Right ventricle myocardium superior (tissue), 1 donor: Measurements from ENCODE around the gene NEK6. TPM values are rescaled to one million over a fixed set of nuclear protein-coding genes. Genes with fewer than 3 reads are reported as not detected.

Experiments used
- ATAC-seq: fragments of 200-7000 bp; cut with Tn5 transposase; one replicate; pipeline ENCODE4 v1.9.1; 2020; ENCODE audit warnings: mild to moderate bottlenecking; ENCODE audit not compliant: poor library complexity
- DNase-seq: peaks from one replicate; pipeline ENCODE4 v3.0.0-alpha.2; 2020
- intact Hi-C: fragments of 100-400 bp; cut with DNase I; formaldehyde crosslinking; loops from one replicate; pipeline ENCODE4 v1.11.2; 2022
- total RNA-seq: library from RNA; stranded (reverse); fragmentation: NEBNext Ultra II Directional; extraction: Animal tissue kit (Norgen Biotek cat#: 25700); gene quantifications from one replicate; pipeline ENCODE4 v1.2.1, GENCODE V29; 2021
- donor health status: DM: no; HTN: yes; CAD: no; lungs with severe emphysema.

NEK6 gene
- total RNA-seq, 1 donor from 2014 or later = 10.3 TPM

DNA sequence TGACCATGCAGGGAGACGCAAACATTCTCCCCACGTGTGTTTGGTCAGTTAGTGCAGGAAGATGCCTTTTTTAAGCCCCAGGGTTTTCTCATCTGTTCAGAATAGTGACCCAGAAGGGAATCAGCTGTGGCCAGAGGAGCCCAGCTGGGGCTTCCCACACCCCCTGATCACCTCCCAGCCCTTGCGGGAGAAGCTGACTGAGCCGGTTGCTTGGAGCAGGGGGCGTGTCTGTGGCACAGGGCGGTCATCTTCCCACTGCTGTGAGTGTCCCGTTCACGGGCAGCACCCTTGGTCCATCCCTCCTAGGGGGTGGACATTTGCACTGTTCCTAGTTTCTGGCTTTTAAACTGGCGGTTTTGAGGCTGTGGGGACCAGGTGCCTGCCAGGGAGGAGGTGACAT, 69.7 kb downstream of the NEK6 start:
- intact Hi-C loops = loop anchor here (5.0 kb wide), 1 partner anchor 50 kb away; no protein-coding TSS in a partner anchor
- DNase-seq = no peak
- ATAC-seq = no peak

DNA sequence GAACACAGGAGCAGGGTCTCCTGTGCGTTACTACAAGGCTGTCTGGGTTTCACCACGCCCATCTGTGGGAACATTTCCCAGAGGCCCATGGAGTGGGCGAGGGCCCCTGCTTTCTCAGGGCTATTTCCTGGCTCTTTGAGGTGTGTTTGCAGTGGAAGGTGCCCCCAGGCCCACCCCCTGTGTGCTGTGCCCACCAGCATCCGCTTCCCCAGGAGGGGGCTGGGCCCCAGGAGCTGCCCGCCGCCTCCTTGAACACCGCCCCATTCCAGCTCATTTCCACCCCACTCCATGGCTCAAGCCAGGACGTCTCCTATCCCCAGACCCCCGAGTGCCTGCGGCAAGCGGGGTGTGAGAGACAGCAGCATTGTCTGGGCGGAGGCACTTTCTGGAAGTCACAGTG, 70.5 kb downstream of the NEK6 start:
- intact Hi-C loops = loop anchor here (5.0 kb wide), 1 partner anchor 49 kb away; no protein-coding TSS in a partner anchor
- ATAC-seq = no peak
- DNase-seq = no peak

DNA sequence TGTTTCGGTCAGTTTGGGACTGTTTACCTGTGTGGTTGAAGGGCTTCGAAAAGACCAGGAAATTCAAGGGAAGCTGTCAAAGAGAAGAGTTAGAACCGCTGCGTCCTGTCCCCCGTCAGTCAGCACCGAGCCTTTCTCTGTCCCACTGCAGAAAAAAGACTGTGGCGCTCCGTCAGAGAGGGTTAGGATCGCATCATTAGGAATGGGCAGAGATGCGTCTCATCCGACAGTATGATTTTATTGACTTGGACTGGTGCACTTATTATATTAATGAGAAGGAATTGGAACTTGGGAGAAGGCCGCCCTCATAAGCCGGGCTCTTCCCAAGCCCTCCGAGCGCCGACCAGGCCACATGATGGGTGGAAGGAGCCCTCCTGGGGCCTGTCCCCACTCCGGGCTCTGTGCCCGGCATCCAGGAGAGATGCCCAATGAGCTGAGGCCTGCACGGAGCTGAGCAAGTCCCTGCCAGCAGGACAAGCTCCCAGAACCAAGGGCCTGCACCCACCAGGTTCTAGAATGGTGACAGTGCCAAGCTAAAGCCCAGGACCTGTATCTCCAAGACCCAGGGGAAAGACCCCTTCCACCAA, 71.5 kb downstream of the NEK6 start:
- ATAC-seq = no peak
- intact Hi-C loops = loop anchor here (5.0 kb wide), 1 partner anchor 48 kb away; no protein-coding TSS in a partner anchor
- no peak for DNase-seq

DNA sequence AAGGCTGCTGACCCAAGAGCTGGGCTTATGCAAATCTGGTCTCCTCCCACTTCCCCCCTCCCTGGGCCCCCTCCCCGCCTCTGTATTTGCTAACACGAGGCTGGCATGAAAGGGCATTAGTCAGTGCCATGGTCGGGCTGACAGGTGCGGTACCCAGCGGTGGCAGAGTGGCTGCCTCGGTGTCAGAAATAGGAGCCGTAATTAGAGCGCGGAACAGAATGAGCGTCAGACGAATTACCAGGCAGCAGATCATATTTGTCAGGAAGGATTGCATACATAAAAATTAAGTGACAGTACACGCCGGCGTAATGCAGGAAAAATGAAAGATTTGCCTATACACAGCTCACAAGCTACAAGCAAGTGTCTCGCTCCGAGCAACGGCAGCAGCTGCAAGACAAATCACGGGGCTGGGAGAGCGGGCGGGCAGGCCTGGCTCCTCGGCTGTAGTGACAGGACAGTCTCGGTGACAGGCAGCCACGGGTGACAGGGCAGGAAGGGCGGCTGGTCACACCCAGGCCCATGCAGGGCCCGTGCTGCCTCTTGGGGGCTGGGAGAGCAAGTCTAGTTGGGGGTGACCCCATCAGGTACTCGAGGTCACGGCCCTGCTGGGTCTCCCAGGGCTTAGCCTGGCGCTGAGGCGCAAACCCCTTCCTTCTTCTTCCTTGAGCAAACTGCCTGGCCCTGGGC, 72.4 kb downstream of the NEK6 start:
- no peak for ATAC-seq
- intact Hi-C loops = no loop called here
- DNase-seq = no peak

DNA sequence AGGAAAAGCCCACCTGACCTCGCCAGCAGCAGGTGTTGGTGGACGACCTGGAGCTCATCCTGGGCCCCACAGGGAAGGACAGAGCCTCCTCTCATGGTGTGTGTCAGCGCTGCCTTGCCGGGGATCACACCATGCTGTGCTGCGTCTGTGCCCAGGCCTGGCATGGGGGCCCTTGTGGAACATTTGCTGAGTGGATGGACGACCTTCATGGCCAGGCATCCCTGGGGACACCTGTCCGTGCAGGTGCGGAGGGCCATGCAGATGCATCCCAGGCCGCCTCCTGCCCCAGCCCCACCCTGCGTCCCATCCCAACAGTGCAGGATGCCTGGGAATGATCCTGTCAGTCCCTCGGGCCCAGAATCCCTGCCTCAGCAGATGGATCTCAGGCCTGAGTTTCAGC, 73.8 kb downstream of the NEK6 start:
- intact Hi-C loops = no loop called here
- ATAC-seq (no peak), DNase-seq (no peak)

DNA sequence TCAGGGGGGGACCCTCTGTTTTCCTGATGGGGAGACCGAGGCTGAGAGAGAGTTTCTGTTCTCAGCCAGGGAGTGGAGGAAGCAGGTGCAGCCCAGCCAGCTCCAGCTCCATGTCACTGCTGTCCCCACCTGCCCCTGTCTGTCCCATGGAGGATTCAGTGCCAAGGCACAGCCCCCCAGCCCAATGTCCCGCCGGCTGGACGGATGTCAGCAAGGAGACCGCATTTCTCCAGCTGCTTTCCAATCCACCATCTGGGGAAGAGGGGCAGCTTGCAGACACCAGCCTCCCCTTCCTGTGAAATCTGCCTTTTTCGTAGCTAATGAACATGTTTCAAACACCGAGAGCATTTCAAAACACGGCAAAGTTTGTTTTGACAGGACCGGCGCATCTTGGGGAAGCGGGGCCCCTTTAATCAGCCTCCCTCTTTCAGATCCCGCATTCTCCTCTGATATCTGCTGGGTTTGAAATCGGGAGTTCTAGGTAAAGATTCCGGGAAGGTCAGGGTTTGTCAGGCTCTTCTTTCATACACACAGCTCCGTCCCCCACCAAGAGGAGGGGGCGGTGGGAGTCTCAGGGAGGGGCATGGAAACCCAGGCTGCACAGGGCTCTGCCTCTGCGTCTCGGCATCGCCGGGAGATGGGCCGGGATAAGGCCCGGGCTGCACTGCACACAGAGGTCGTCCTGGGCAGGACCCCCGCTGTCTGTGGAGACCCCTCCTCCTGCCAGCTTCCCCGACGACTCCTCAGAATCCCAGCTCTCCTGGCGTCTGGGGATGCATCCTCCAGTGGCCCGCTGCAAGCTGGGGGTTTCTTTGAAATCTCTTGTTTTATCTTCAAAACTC, 74.8 kb downstream of the NEK6 start:
- no peak for DNase-seq
- intact Hi-C loops = no loop called here
- no peak for ATAC-seq

DNA sequence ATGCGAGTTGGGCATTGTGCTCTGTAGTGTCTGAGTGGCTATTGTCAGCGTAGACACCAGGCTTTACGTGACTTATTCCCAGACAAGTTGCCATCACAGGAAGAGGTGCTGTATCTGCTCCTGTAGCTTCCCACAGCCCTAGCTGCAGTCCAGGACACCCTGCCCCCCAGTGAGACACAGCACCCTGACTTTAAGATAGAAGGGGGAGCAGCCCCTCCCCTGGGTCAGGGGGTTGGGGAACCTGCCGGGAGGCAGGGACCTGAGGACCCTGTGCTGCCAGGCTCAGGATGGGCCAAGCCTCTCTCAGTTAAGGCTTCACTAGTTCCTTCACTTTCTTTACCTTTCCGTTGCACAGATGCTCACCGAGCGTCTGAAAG, 75.4 kb downstream of the NEK6 start:
- intact Hi-C loops = no loop called here
- DNase-seq (no peak), ATAC-seq (no peak)

DNA sequence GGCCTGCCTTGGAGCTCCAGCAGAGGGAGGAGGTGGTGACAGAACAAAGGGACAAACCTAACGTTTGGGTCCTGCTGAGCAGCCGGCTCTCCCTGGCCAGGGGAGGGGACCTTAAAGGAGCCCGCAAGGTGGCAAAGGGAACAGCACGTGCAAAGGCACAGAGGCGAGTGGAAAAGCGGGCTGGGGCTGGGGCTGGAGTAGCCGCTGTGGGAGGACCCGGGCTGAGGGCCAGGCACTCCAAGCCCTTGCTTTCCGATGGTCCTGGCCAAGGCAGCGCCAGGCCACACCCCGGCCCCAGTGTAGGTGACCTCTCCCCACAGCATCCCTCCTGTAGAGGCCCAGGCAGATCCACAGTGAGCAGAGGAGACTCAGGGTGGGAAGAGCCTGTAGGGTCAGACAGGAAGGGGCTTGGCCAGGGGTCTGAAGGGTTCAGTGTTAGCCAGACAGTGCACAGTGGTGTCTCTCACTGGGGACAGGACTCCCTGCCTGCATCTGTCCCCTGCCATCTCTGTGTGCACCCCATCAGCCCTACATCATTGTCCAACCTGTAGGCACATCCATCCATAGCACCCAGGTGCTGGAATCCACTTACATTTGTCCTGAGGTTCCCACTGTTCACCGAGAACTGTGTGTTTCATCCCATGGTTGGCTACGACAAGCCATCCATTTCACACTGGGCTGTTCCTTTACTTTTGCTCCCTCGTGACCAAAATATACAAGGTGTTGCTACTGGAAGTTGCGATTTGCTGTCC, 77.0 kb downstream of the NEK6 start:
- no peak for ATAC-seq
- no peak for DNase-seq
- intact Hi-C loops = no loop called here

DNA sequence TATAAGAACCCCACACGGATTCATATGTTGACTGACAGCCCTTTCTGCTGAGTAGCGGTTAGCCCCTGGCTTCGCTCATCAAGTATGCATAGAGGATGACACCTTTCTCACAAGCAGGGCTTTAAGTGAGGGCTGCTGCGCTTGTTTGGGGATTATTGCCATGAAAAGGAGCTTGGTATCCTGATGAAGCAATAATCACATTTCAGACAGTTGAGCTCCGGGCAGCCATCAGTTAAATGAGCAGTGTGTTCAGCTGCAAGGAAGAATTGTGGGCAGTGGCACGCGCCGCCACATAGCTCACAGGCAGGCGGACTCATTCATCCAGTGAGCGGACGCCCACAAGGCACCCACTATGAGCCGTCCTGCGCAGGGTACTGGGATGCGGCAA, 77.6 kb downstream of the NEK6 start:
- no peak for ATAC-seq

DNA sequence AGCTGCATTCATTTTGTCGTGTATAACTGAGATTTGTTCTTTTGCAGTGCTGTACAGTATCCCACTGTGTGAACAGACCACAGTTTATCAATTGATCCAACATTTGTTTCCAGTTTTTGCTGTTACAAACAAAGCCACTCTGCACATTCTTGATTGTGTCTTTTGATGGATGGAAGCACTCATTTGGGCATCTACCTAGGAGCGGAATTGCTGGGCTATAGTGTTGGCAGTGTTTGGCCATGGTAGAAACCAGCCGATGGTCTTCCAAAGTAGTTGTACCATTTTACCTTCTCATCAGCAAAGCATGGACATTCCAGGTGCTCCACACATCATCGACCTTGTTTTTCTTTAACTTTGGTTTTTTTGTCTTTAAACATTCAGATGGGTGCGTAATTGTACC, 79.8 kb downstream of the NEK6 start:
- ATAC-seq = no peak
- DNase-seq = no peak
- intact Hi-C loops = no loop called here

More for the DNA sequence above, 77.6 kb downstream of the NEK6 start:
- intact Hi-C loops = no loop called here
- no peak for DNase-seq

DNA sequence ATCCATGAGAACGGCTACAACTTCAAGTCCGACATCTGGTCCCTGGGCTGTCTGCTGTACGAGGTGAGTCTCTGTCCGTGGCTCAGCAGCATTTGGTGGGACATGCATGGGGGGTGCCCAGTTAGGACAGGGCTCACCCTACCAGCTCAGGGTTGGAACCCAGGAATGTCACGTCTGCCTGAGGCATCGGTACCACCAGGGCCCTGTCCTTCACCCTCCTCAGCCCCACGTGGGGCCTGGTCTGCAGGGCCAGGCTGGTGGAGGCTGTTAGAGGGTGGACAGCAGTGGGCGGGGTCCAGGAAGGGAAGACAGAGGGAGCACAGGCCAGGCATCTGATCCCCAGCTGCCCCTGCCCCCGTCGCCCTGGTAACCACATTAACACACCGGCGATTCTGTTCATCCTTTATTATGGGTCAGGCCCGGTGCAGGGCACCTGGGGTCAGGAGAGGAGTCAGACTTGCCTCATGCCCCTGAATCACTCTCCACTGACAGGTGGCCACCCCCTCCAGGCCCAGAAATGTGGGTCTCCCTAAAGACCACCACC, 81.9 kb downstream of the NEK6 start:
- ATAC-seq (no peak), DNase-seq (peak; percentile 23)
- intact Hi-C loops = no loop called here

DNA sequence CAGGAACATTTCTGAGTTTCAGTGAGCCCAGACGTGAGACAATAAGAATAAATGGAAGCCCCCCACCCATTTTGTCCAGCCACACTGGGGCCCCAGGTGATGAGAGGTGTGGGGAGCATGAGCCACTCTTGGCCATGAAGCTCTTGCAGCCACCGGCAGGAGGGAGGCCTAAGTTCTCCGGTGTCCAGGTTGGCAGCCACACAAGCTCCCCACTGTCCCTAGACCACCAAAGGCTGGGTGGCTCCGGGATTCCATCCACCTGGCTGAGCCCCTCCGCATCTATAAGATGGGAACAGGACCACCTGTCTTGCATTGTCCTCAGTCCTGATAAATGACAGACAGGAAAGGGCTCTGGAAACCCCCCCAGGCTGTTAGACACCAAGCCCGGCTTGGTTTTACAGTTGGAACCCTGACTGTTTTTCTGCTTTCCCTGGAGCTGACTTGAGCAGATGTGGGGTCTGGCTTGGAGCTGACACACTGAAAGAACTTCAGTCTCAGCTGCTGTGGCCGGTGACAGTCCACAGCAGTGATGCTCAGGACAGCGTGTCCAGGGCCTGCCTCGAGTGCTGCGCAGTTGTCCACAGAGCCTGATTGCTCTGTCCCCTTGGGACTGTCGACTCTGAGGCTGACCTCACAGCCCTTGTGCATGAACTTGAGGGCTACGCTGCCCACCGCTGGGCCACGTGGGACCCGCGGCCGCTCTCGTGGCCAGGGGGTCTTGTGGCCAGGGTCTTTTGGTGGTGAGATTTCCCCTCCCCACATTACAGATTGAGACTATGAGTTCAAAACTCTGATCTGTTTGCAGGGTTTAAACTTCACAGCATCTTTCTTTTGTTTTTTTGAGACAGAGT, 82.7 kb downstream of the NEK6 start:
- DNase-seq (peak; percentile 27), ATAC-seq (no peak)
- intact Hi-C loops = no loop called here

DNA sequence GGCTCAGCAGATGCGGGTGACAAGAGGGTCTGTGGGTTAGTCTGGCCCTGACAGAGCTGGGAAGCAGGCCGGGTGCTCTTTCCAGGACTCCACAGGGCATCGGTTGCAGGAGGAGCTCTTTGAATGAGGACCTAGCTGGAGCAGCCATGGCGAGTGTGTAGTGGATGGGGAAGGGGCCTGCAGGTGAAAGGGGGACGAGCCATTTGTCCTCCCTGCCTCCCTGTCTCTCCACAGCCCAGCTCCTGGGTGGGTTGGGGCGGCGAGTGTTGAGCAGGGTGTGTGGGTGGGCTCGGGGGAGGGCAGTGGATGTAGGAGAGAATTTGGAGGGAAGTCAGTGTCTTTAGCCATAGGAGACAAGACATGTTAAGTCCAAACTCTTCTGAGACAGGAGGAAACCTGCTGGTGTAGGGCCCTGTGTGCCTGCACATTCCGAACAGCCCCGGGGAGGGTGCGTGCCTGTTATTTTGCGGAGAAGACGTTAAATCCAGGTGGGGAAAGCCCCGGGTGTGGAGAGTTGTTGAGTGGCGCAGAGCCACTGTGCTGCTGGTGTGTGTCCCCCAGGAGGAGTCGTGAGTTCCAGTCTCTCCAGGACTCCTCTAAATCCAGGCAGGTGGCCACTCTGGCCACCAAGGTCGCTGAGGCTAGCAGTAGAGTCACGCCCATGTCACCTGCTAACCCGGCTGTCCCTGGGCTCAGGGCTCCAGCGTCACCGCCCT, 83.9 kb downstream of the NEK6 start:
- peak; percentile 35 for DNase-seq

DNA sequence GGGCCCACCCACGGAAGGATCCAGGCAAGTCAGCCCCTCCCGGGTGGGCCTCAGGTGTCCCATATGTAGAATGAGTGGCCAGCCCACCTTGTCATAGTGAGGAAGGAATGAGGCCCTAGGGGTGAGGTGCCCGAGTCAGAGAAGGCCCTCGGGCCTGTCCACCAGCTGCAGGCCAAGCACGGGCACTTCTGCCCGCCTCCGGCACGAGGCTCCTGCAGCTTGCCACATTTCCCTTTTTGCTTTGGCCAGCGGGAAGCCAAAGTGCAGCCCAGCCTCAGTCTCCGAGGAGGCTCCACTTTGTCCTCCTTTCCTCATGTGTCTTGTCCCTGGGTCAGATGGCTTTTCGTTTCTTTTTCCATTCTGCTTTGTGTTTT, 84.6 kb downstream of the NEK6 start:
- DNase-seq (peak; percentile 26), ATAC-seq (no peak)
- intact Hi-C loops = no loop called here

More for the DNA sequence above, 83.9 kb downstream of the NEK6 start:
- ATAC-seq = no peak
- intact Hi-C loops = no loop called here

DNA sequence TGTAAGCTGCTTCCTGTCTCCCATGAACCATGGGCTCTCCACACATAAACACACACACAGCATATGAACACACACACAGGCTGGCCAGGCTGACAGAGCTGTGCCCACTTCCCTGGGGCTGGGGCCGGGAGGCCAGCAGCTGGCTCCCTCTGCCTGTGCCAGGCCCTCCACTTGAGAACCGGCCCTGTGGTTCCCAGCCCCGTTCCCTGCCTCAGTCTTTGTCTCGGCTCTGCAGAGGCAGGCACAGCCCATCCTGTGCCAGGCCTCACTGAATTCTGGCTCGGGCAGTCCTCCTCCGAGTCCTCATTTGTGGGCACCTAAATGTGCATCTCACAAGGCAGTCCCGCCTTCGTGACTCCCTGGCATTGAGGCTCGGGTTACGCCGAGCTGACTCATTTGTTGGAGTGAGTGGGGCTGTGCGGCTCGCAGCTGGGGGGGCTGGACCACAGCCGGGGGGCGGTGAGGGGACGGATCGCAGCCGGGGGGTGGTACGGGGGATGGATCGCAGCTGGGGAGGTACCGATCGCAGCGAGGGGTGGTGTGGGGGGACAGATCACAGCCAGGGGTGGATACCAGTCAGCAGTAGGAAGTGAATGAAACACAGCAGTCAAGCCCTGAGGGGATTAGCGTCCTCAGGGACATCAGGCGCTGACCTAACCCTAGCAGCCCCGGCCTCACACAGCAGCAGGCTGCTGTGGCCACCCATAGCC, 85.2 kb downstream of the NEK6 start:
- DNase-seq (peak; percentile 59), ATAC-seq (peak; percentile 55)
- intact Hi-C loops = no loop called here

DNA sequence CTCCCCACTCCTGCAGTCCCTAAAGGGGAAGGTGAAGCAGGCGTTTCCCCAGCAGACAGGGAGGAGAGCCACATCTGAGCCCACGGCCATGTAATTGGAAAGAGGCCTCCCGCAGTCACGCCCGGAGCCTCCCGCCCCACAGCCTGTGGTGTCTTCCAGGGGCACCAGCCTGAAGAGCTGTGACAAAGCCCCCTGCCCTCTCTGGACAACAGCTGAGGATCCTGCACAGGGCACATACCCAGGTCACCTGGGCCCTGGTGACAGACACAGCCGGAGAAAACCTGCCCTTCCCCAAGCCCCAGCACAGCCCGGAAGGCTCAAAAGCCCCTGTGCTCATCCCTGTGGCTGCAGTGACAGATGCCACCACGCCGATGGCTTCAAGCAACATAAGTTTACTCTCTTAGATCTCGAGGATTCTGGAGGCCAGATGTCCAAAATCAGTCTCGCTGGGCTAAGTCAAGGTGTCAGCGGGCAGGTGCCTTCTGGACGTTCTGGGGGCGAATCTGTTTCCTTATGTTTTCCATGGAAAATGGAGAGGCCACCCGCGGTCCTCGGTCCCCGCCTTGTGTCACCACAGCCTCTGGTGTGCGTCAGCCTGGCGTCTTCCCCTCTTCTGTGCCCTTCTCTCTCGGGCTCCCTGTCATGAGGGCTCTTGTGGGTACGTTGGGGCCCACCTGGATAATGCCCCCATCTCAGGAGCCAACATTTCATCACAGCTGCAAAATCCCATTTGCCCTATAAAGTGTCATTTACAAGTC, 86.0 kb downstream of the NEK6 start:
- intact Hi-C loops = no loop called here
- no peak for ATAC-seq
- peak; percentile 36 for DNase-seq
